Measurements from ENCODE around the gene IRF7.

DNA sequence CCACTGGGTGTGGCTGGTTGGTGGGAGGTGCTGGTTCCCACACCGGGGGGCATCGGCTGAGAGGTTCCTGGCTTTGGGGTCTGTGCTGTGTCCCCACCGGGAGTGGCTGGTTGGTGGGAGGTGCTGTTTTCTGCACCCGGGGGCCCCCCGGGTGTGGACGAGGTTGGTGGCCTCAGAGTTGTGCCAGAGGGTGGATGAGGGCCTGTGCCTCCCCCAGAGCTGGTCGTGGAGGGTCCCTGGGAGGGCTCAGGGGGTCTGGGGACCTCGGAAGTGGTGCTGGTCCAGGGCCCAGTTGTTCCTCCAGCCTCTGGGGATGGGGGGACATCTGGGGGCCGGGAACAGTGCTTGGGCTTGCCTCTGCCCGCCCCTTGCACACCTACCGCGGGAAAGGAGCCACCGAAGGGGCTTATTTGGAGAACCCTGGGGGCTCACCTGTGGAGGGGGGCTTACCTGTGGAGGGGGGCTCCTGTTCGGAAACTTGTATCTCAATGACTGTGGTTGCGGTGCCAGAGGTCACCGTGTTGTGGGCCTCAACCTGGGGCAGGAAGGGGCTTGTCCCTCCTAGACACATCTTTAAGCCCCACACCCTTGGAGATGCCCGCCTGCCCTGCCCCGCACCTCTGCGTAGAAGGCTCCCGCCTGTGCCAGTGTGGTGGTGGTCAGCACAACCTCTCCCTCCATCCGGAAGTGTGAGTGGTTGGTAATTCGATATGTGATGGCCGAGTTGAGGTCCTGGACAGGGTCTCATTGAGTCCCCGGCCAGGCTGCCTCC, 3.3 kb upstream of the IRF7 start:
- TF ChIP-seq EP300 (IDR thresholded peaks at IDR 0.05): no peak
- TF ChIP-seq, protein P1, sequence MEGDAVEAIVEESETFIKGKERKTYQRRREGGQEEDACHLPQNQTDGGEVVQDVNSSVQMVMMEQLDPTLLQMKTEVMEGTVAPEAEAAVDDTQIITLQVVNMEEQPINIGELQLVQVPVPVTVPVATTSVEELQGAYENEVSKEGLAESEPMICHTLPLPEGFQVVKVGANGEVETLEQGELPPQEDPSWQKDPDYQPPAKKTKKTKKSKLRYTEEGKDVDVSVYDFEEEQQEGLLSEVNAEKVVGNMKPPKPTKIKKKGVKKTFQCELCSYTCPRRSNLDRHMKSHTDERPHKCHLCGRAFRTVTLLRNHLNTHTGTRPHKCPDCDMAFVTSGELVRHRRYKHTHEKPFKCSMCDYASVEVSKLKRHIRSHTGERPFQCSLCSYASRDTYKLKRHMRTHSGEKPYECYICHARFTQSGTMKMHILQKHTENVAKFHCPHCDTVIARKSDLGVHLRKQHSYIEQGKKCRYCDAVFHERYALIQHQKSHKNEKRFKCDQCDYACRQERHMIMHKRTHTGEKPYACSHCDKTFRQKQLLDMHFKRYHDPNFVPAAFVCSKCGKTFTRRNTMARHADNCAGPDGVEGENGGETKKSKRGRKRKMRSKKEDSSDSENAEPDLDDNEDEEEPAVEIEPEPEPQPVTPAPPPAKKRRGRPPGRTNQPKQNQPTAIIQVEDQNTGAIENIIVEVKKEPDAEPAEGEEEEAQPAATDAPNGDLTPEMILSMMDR (IDR thresholded peaks at IDR 0.05): no peak
- no peak for TF ChIP-seq POLR2AphosphoS5 (IDR thresholded peaks at IDR 0.05)
- no peak for TF ChIP-seq POLR2A (IDR thresholded peaks at IDR 0.05)
